ENCODE results near the gene ZNF737. TPM values are rescaled to one million over a fixed set of nuclear protein-coding genes. Genes with fewer than 3 reads are reported as not detected.
"Not testable (repeated sequence)": the region's sequence is repeated elsewhere in the genome, so short reads cannot be mapped to it uniquely, and the experiment has no call there.

Gene ZNF737
- 10 to 100 TPM in 1 of 4 donors, 1 to 10 TPM in 3; 4.9 to 18.4 (median 7.9) TPM for total RNA-seq

DNA sequence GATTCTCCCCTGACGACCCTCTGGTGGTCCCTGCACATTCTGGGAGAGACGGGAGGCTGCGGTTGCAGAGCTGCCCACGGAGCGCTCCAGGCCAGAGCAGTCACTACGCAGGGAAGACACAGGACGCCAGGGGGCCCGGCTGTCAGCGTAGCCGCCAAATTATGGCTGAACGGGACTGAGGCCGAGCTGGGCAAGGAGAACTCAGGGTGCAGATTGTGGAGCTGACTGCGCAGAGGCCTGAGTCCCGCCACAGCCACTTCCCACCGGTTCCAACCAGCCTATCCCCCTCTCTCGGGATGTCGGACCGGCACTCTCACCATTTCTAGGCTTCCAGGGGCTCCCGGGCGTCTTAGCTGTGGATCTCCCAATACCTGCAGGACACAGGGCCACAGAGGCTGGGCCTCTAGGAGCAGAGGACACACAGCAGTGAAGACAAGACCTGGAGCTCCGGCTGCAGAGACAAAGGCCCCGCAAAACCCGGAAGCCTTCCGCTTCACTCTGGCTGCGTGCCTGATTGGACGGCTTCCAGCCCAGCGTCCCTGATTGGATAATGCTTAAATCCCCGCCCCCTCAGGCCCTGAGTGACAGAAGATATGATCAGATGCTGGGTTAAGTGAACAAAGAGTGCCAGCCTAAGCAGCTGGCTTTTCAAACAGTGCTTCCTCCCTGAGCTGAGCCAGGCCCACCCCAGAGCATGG lies at the start of gene ZNF737:
Gene ZNF737 (minus strand): TSS at position 461 of the 698 bp plus-strand sequence. CDS start 141 bp downstream, at position 320.
- DNase-seq (ENCODE audit: low spot score) (peak; percentile 97), ATAC-seq (ENCODE audit: low FRiP score) (peak; percentile 99)
- TF ChIP-seq, protein P1, sequence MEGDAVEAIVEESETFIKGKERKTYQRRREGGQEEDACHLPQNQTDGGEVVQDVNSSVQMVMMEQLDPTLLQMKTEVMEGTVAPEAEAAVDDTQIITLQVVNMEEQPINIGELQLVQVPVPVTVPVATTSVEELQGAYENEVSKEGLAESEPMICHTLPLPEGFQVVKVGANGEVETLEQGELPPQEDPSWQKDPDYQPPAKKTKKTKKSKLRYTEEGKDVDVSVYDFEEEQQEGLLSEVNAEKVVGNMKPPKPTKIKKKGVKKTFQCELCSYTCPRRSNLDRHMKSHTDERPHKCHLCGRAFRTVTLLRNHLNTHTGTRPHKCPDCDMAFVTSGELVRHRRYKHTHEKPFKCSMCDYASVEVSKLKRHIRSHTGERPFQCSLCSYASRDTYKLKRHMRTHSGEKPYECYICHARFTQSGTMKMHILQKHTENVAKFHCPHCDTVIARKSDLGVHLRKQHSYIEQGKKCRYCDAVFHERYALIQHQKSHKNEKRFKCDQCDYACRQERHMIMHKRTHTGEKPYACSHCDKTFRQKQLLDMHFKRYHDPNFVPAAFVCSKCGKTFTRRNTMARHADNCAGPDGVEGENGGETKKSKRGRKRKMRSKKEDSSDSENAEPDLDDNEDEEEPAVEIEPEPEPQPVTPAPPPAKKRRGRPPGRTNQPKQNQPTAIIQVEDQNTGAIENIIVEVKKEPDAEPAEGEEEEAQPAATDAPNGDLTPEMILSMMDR (IDR thresholded peaks at IDR 0.05), result no peak

DNA sequence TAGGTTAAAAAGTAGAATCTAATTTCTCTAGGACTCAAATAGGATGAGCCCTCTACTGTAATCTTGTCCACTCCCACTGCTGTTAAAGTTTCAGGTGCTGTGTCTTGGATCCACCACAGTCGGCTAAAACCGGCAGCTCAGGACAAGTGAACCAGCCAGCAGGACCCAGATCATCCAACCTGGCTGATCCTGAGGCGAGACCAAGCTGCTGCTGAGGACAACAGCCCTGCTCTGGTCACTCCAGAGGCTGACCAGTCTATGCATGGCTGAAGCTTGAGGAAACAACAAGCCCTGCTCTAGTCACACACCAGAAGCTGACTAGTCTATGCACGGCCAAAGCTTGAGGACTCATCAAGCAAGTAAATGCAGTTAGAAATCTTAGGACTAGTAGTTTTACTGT lies 49.4 kb upstream of the ZNF737 start:
- DNase-seq (ENCODE audit: low spot score); ATAC-seq (ENCODE audit: low FRiP score): not testable (repeated sequence)

DNA sequence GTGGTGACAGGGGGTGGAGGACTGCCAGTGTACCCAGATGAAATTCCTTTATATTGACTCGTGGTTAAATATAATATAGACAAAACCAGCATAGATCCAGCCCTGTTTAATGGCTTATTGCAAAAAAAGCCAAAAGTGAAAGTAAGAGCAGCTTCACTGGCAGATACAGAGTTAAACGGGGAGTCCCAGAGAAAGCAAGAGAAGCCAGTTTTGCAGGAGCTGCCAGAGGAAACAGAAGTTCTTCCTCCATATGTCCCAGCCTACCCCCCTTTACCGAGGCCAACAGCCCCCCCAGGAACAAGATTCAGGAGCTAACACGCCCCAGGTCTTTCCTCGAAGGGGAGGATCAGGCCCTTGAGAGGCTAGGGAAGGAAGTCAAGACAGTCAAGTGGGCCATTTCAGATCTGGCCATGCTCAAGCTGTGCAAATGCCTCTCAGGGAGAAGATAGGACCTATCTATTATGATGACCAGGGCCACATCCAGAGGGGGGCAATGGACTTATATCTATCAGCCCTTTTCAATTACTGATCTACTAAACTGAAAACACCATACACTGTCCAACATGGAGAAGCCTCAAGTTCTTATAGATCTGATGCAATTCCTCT lies 47.2 kb upstream of the ZNF737 start:
- TF ChIP-seq, protein P1 (IDR thresholded peaks at IDR 0.05), result no peak
- DNase-seq (ENCODE audit: low spot score), result no peak
- no peak for ATAC-seq (ENCODE audit: low FRiP score)

DNA sequence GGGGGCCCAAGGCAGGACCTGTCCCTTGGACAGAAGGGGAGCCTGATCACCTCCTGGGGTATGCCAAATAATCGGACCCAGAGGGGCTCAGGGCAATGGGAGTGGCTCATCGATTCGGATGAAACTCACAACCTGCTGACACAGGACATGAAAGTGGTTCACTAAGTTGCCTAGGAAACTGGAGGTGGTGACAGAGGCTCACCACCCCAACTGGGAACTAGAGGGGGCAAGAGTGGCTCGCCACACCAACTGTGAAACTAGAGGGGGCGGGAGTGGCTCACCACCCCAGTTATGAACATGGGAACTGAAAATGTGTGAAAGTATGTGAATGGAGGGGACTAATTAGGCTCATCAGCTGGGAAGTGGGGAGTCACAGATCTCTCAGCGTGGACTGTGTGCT lies 46.3 kb upstream of the ZNF737 start:
- DNase-seq (ENCODE audit: low spot score), result no peak
- ATAC-seq (ENCODE audit: low FRiP score), result no peak
- TF ChIP-seq, protein P1 (IDR thresholded peaks at IDR 0.05), result no peak

DNA sequence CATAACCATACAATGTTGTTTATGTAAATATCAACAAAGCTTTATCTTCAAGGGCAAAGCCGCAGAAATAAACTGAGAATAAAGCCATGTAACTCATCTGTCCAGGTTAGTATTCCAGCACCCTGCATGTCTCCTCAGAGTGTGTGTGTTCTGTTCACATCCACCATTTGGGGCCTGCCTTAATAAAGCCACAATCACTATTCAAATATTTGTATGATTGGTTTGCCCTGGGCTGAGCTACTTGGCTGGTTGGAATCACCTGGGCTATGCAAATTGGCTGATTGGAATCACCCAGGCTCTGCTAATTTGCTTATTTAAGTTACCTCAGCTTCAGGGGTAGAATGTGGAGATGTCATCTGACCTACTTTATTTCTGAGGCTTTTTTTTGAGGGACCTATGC lies 42.4 kb upstream of the ZNF737 start:
- no peak for ATAC-seq (ENCODE audit: low FRiP score)
- DNase-seq (ENCODE audit: low spot score), result no peak
- TF ChIP-seq, protein P1 (IDR thresholded peaks at IDR 0.05), result no peak

DNA sequence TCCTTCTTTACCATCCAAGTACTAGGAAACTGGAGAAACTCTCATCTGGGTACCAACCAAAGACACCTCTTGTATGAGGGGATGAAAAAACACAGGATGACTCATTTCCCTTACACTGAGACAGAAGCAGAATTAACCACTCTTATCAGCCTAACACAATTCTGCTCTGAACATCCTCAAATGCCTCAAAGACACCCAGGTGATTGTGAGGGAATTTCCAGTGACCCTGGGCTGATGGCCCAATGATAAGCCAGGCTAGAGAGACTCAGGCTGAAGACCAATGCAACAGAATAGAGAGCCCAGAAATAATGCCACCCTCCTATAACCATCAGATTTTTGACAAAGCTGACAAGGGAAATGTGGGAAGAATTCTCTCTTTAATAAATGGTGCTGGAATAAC lies 7.0 kb downstream of the ZNF737 start:
- TF ChIP-seq, protein P1 (IDR thresholded peaks at IDR 0.05), result no peak
- ATAC-seq (ENCODE audit: low FRiP score) (no peak), DNase-seq (ENCODE audit: low spot score) (no peak)

DNA sequence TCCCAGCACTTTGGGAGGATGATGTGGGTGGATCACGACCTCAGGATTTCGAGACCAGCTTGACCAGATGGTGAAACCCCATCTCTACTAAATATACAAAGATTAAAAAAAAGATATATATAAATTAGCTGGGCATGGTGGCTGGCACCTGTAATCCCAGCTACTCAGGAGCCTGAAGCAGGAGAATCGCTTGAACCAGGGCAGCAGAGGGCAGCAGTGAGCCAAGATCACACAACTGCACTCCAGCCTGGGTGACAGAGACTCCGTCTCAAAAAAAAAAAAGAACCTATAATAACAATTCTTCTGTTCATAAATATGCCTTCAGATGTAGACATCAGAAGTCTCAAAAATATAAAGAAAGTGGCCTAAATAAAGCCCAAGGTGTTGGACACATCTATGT lies 7.6 kb downstream of the ZNF737 start:
- DNase-seq (ENCODE audit: low spot score) (no peak), ATAC-seq (ENCODE audit: low FRiP score) (no peak)
- TF ChIP-seq, protein P1 (IDR thresholded peaks at IDR 0.05), result no peak

DNA sequence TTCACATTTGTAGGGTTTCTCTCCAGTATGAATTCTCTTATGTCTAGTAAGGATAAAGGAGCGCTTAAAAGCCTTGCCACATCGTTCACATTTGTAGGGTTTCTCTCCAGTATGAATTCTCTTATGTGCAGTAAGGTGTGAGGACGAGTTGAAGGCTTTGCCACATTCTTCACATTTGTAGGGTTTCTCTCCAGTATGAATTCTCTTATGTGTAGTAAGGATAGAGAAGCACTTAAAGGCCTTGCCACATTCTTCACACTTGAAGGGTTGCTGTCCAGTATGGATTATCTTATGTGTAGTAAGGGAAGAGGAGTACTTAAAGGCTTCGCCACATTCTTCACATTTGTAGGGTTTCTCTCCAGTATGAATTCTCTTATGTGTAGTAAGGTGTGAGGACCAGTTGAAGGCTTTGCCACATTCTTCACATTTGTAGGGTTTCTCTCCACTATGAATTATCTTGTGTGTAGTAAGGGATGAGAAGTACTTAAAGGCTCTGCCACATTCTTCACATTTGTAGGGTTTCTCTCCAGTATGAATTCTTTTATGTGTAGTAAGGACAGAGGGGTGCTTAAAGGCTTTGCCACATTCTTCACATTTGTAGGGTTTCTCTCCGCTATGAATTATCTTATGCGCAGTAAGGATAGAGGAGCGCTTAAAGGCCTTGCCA lies 20.8 kb downstream of the ZNF737 start:
- not testable (repeated sequence) for ATAC-seq (ENCODE audit: low FRiP score); DNase-seq (ENCODE audit: low spot score)

DNA sequence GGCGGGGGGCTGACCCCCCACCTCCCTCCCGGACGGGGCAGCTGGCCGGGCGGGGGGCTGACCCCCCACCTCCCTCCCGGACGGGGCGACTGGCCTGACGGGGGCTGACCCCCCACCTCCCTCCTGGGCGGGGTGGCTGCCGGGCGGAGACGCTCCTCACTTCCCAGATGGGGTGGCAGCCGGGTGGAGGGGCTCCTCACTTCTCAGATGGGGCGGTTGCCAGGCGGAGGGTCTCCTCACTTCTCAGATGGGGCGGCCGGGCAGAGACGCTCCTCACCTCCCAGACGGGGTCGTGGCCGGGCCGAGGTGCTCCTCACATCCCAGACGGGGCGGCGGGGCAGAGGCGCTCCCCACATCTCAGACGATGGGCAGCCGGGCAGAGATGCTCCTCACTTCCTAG lies 35.3 kb downstream of the ZNF737 start:
- DNase-seq (ENCODE audit: low spot score); ATAC-seq (ENCODE audit: low FRiP score): not testable (repeated sequence)
